Bronchial epithelial cell (primary cell): Measurements from ENCODE around the gene EIF1B. TPM values are rescaled to one million over a fixed set of nuclear protein-coding genes. Genes with fewer than 3 reads are reported as not detected.

Source experiments
- DNase-seq: peaks from one replicate; pipeline ENCODE4 v3.0.0-alpha.2; 2010; ENCODE audit warnings: low read depth
- FAIRE-seq: peaks from 2 replicates; lab custom pipeline; 2011; peaks lifted over from hg19 to GRCh38; lab: Jason Lieb, UNC
- H3K27me3 ChIP-seq: 2 replicates; pipeline ENCODE4 v1.5.1; 2011; ENCODE audit warnings: low read length; ENCODE audit not compliant: control insufficient read depth, insufficient read depth
- H3K36me3 ChIP-seq: 2 replicates; pipeline ENCODE4 v1.5.1; 2011; ENCODE audit warnings: low read length; ENCODE audit not compliant: control insufficient read depth, insufficient read depth
- H3K4me3 ChIP-seq: 2 replicates; pipeline ENCODE4 v1.5.1; 2011; ENCODE audit warnings: mild to moderate bottlenecking, low read depth, low read length, control low read depth
- total RNA-seq: library from RNA; depleted of rRNA; stranded (reverse); fragments of >200 nt; gene quantifications from 2 replicates; pipeline ENCODE4 v1.2.1, GENCODE V29; 2014
- TF ChIP-seq, protein P1 (sequence below): IDR thresholded peaks from 2 replicates; pipeline ENCODE4 v1.5.1; 2011; ENCODE audit warnings: mild to moderate bottlenecking, moderate library complexity, low read length, control low read depth, inconsistent platforms; ENCODE audit not compliant: insufficient read depth, severe bottlenecking

EIF1B gene
- total RNA-seq, 1 donor from 2014 or later, result 10.5 TPM

DNA sequence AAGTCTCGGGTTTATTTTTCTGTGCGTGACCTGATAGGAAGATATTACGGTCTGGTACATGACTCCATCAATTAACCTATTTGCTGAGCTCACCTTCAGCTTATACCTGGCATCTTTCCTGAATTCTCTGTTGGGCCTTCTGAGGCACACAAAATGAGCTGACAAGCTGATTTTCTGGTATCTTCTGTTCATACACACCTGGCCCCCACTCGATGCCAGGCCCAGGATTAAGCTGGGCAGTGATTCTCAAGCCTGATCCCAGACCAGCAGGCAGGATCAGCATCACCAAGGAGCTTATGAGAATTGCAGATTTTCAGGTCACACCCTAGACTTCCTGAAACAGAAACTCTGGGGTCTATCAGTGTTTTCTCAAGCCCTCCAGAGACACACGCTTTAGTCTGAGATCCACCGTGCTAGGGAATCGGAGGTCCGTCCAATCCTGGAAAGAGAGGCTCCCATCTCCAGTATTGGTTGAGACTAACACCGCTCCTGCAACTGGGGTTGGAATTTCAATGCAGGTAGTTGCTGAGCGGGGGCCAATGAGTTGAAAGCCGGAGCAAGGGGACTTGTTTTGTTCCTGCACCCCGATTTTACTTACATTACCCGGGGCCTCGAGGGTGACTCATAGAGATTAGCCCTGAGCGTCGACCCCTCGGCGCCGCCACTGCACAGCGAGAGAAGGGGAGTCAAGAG is 636 bp upstream of the EIF1B start:
- FAIRE-seq (no peak), DNase-seq (no peak)
- Histone ChIP-seq H3K36me3 (peaks cover 2% of the 10 kb centered on the region), H3K4me3 (peak overlapping the region; percentile 85), H3K27me3 (no peaks in the 10 kb centered on the region)
- TF ChIP-seq, protein P1, sequence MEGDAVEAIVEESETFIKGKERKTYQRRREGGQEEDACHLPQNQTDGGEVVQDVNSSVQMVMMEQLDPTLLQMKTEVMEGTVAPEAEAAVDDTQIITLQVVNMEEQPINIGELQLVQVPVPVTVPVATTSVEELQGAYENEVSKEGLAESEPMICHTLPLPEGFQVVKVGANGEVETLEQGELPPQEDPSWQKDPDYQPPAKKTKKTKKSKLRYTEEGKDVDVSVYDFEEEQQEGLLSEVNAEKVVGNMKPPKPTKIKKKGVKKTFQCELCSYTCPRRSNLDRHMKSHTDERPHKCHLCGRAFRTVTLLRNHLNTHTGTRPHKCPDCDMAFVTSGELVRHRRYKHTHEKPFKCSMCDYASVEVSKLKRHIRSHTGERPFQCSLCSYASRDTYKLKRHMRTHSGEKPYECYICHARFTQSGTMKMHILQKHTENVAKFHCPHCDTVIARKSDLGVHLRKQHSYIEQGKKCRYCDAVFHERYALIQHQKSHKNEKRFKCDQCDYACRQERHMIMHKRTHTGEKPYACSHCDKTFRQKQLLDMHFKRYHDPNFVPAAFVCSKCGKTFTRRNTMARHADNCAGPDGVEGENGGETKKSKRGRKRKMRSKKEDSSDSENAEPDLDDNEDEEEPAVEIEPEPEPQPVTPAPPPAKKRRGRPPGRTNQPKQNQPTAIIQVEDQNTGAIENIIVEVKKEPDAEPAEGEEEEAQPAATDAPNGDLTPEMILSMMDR, result no peak

DNA sequence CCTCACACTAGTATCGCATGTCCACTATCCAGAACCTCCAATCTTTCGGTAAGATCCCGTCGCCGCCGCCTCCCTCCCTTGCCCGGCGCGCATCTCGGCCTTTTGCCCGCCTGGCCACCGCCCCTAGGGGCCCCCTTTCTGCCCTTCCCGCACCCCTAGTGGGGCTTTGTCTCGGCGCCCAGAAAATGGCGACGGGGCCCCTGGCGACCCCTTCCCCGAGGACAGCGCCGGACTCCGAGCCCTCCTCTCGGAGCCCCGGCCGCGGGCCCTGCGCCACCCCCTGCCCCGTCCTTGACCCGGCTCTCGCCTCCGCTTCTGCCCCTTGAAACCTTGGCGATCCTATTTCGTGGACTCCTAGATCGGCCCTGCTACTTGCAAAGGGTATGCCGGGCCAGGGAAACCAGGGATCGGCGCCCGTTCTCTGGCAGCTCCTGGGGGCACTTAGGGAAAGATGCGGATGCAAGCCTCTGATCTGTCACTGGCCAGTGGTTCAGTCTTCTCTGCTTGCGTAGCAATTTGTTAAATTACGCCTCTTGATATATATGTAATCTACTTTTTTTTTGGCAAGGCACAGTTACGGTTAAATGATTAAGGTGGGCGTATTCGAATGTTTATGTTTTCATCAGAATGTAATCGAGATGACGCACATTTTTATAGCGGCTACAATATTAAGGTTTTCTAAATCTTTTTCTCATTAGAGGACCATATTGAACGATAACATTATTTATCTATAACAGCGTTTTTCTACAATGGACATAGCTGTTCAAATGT is 603 bp downstream of the EIF1B start:
- Histone ChIP-seq H3K27me3 (no peaks in the 10 kb centered on the region), H3K36me3 (peaks cover 2% of the 10 kb centered on the region), H3K4me3 (peak overlapping the region; percentile 85)
- no peak for FAIRE-seq
- DNase-seq, result peak; percentile 29
- TF ChIP-seq, protein P1, result no peak

DNA sequence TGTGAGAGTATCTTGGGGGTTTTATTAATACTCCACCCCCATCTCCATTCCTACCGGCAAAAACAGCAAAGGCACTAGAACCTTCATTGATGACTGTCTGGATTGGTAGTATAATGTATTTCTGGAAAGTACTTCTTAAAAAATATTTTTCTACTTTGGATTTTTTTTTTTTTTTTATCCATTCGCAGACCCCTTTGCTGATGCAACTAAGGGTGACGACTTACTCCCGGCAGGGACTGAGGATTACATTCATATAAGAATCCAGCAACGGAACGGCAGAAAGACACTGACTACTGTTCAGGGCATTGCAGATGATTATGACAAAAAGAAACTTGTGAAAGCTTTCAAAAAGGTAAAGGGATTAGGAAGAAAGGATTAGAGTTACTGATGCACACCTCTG is 1.2 kb downstream of the EIF1B start:
- peaks cover 2% of the 10 kb centered on the region for H3K36me3 ChIP-seq
- DNase-seq (peak; percentile 31), FAIRE-seq (no peak)
- TF ChIP-seq, protein P1, result no peak
- peak overlapping the region; percentile 85 for H3K4me3 ChIP-seq
- H3K27me3 ChIP-seq, result no peaks in the 10 kb centered on the region

DNA sequence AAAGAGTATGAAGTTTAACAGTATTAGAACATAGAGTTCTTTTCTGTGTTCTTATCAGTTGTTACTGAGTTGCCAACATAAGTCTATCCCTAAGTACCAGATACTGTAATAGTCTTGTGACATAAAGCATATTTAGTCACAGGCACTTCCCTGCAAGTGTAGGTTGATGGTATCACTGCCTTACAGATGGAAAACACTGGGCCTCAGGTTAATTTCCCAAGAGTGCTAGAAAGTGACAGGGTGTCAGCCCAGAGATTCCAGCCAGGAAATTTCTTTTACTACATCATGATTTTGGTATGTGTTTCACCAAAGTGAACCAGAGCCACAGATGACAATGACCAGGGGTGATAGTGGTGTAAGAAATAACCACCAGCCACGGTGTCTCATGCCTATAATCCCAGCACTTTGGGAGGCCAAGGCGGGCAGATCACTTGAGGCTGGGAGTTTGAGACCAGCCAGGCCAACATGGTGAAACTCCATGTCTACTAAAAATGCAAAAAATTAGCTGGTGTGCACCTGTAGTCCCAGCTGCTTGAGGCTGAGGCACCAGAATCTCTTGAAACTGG is 3.2 kb downstream of the EIF1B start:
- TF ChIP-seq, protein P1, result no peak
- H3K4me3 ChIP-seq, result no peak overlapping the region
- H3K36me3 ChIP-seq, result peaks cover 2% of the 10 kb centered on the region
- FAIRE-seq, result no peak
- H3K27me3 ChIP-seq, result no peaks in the 10 kb centered on the region
- no peak for DNase-seq

DNA sequence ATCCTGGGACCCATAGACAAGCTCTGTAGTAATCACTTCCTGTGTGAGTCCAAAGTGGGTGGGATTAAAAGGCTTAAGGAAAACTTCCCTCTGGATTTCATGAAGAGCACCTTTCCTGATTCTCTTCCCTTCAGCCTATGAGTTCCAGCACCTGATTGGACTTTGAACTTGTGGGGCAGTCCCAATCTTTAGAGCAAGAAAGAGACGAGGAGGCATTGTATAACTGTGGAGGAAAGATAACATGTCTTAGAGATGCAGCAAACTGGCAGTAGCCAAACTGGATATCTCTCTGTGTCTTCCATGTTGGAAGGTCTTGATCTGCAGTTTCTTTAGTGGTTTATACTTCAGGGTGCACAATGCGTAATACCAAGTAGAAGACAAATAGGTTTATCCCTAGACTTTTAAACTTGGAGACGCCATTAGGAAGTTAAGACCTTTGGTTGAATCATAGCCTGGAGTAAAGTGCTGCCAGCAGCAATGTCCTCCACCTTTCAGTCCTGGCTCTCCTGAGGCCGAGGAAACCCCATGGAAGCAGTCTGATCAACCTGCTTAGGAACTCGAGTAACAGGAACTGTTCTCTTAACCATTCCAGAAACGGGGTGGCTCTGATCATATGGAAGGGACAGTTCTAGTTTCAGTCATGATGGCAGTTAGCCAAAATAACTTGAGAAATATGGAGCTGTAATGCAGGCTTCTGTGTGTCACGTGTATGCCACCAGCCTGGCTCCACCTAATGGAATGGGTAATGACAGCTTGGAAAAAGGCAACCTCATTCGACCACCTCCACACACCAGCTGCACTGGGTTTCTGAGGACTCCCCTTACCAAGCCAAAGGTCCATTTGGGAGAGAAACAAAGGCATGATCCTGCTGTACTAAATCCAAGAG is 4.7 kb downstream of the EIF1B start:
- TF ChIP-seq, protein P1, result no peak
- FAIRE-seq (peak; percentile 32), DNase-seq (no peak)
- Histone ChIP-seq H3K36me3 (peaks cover 2% of the 10 kb centered on the region), H3K27me3 (no peaks in the 10 kb centered on the region), H3K4me3 (no peak overlapping the region)
